Measurements from ENCODE around the gene CAPZA2. TPM values are rescaled to one million over a fixed set of nuclear protein-coding genes. Genes with fewer than 3 reads are reported as not detected.
"Not testable (repeated sequence)": the region's sequence is repeated elsewhere in the genome, so short reads cannot be mapped to it uniquely, and the experiment has no call there.

The CAPZA2 gene
- total and polyA plus RNA-seq, 2 experiments from 2014 or later, result 150 to 348 TPM

- TF ChIP-seq, protein P1, sequence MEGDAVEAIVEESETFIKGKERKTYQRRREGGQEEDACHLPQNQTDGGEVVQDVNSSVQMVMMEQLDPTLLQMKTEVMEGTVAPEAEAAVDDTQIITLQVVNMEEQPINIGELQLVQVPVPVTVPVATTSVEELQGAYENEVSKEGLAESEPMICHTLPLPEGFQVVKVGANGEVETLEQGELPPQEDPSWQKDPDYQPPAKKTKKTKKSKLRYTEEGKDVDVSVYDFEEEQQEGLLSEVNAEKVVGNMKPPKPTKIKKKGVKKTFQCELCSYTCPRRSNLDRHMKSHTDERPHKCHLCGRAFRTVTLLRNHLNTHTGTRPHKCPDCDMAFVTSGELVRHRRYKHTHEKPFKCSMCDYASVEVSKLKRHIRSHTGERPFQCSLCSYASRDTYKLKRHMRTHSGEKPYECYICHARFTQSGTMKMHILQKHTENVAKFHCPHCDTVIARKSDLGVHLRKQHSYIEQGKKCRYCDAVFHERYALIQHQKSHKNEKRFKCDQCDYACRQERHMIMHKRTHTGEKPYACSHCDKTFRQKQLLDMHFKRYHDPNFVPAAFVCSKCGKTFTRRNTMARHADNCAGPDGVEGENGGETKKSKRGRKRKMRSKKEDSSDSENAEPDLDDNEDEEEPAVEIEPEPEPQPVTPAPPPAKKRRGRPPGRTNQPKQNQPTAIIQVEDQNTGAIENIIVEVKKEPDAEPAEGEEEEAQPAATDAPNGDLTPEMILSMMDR (IDR thresholded peaks at IDR 0.05; ENCODE audit: low read depth, low read length), result no peak
- H3K36me3 ChIP-seq, result no peaks in the 10 kb centered on the region
- no peak overlapping the region for H3K27ac ChIP-seq
- no peaks in the 10 kb centered on the region for H3K9me3 ChIP-seq (ENCODE audit: low read depth)
- no peaks in the 10 kb centered on the region for H3K27me3 ChIP-seq
- DNase-seq (ENCODE audit: low read depth in 1 of 2, low spot score in 1 of 2), result no peak
- no peak overlapping the region for H3K4me3 ChIP-seq
- H3K4me1 ChIP-seq (ENCODE audit: low read depth), result peaks cover 17% of the 10 kb centered on the region
Measured at GRCh38 chr7:116929021-116929420, 66.6 kb downstream of the CAPZA2 start.

DNA sequence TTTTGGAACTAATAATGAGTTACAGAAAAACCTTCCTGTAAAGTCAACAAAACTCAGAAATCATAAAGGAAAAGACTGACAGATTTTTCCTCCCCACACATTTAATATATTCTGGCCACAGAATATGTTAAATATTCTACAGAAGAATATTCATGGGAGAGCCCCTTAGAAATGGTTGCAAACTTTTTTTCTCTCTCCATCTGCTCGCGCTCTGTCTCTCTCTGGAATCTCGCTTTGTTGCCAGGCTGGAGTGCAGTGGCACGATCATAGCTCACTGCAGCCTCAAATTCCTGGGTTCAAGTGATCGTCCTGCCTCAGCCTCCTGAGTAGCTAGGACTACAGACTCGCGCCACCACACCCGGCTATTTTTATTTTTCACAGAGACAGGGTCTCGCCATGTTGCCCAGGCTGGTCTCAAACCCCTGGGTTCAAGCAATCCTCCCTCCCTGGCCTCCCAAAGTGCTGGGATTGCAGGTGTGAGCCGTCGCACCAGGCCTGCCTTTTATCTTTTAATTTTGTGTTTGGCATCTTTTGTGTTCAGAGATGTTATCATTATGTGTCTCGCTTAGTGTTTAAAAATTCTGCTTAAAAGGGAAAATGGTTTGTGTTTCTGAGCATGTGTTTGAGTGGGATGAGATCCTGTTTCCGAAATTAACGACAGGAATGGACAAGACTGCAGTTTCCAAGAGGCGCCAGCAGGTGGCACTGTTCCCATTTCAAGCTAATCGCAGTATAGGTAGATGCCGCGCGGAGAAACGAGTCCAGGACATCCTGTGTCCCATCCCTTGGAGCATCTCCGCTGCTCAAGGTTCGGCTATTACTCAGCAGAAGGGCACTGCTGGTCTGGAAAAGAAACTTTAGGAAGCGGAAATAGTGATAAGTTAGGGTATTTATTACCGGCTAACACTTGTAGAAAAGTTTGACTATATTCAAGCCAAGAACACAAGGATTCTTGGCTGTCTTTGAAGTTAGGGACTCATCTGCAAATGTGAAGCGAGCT, 67.8 kb downstream of the CAPZA2 start:
- Histone ChIP-seq H3K4me1 (ENCODE audit: low read depth) (peaks cover 17% of the 10 kb centered on the region), H3K27me3 (no peaks in the 10 kb centered on the region), H3K9me3 (ENCODE audit: low read depth) (no peaks in the 10 kb centered on the region), H3K27ac (no peak overlapping the region), H3K36me3 (no peaks in the 10 kb centered on the region), H3K4me3 (no peak overlapping the region)
- peak; percentile 81 to 86 for DNase-seq (ENCODE audit: low read depth in 1 of 2, low spot score in 1 of 2)
- TF ChIP-seq, protein P1 (IDR thresholded peaks at IDR 0.05; ENCODE audit: low read depth, low read length), result peak; percentile 90

DNA sequence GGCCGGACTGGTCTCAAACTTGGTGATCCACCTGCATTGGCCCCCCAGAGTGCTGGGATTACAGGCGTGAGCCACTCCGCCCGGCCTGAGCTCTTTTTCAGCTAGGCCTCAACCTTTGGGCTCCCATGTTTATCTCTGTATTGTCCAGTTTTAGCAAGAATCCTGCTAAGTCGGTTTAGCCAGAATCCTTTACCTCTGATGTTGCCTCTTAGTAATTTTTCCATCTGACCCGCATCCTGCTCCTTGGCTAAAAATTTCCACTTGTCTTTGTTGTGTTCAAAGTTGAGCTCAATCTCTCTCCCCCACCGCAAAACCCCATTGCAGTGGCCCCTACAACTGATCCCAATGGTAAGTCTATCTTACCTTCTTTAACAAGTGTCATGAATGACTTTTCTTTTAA, 70.2 kb downstream of the CAPZA2 start:
- Histone ChIP-seq H3K36me3 (no peaks in the 10 kb centered on the region), H3K27ac (no peak overlapping the region), H3K27me3 (no peaks in the 10 kb centered on the region), H3K9me3 (ENCODE audit: low read depth) (no peaks in the 10 kb centered on the region), H3K4me1 (ENCODE audit: low read depth) (peaks cover 12% of the 10 kb centered on the region), H3K4me3 (no peak overlapping the region)
- no peak for DNase-seq (ENCODE audit: low read depth in 1 of 2, low spot score in 1 of 2)
- TF ChIP-seq, protein P1 (IDR thresholded peaks at IDR 0.05; ENCODE audit: low read depth, low read length), result no peak

DNA sequence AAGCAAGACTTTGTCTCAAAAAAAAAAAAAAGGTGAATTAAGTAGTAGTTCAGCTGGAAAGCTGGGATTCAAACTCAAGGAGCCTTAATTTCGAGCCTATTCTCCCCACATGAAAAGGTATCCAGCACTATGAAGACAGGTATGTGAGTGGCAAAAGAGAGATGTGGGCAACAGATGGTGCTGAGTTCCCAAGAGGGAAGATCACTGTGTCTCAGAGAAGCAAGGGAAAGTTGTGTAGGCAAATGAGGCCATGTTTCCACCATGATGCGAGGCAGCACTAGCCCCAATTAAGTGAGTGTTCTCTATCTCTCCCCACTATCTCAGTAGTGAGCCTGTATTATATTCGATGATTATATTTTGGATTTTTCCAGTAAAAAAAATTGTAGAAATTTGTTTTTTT, 71.1 kb downstream of the CAPZA2 start:
- H3K27ac ChIP-seq, result no peak overlapping the region
- peaks cover 7% of the 10 kb centered on the region for H3K4me1 ChIP-seq (ENCODE audit: low read depth)
- H3K36me3 ChIP-seq, result no peaks in the 10 kb centered on the region
- no peaks in the 10 kb centered on the region for H3K9me3 ChIP-seq (ENCODE audit: low read depth)
- DNase-seq (ENCODE audit: low read depth in 1 of 2, low spot score in 1 of 2), result no peak
- TF ChIP-seq, protein P1 (IDR thresholded peaks at IDR 0.05; ENCODE audit: low read depth, low read length), result no peak
- no peak overlapping the region for H3K4me3 ChIP-seq
- H3K27me3 ChIP-seq, result no peaks in the 10 kb centered on the region

- no peaks in the 10 kb centered on the region for H3K27me3 ChIP-seq
- TF ChIP-seq, protein P1 (IDR thresholded peaks at IDR 0.05; ENCODE audit: low read depth, low read length), result no peak
- DNase-seq (ENCODE audit: low read depth in 1 of 2, low spot score in 1 of 2), result no peak
- no peak overlapping the region for H3K4me3 ChIP-seq
- no peaks in the 10 kb centered on the region for H3K36me3 ChIP-seq
- peaks cover 7% of the 10 kb centered on the region for H3K4me1 ChIP-seq (ENCODE audit: low read depth)
- no peaks in the 10 kb centered on the region for H3K9me3 ChIP-seq (ENCODE audit: low read depth)
- no peak overlapping the region for H3K27ac ChIP-seq
Measured at GRCh38 chr7:116934580-116934979, 72.2 kb downstream of the CAPZA2 start.

DNA sequence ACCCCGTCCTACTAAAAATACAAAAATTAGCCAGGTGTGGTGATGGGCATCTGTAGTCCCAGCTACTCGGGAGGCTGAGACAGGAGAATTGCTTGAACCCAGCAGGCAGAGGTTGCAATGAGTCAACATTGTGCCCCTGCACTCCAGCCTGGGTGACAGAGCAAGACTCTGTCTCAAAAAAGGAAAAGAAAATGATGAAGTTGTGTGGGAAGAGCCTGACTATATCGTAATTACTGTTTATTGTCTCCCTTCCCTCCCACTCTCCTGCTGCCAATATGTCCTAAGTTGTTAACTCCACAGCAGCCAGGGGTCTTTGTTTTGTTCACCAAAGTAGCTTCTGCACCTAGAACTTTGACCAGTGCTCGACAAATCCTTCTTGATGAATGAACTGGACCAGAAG, 74.5 kb downstream of the CAPZA2 start:
- not testable (repeated sequence) for H3K4me3 ChIP-seq; H3K27ac ChIP-seq; H3K27me3 ChIP-seq; DNase-seq (ENCODE audit: low read depth in 1 of 2, low spot score in 1 of 2); H3K36me3 ChIP-seq; H3K4me1 ChIP-seq (ENCODE audit: low read depth); H3K9me3 ChIP-seq (ENCODE audit: low read depth)
